ENCODE results near the gene RFLNA.

- TF ChIP-seq, protein P1, sequence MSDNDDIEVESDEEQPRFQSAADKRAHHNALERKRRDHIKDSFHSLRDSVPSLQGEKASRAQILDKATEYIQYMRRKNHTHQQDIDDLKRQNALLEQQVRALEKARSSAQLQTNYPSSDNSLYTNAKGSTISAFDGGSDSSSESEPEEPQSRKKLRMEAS (IDR thresholded peaks at IDR 0.05), result no peak
- TF ChIP-seq RAD21 (IDR thresholded peaks at IDR 0.05; ENCODE audit: low read depth), result no peak
- TF ChIP-seq, protein P2, sequence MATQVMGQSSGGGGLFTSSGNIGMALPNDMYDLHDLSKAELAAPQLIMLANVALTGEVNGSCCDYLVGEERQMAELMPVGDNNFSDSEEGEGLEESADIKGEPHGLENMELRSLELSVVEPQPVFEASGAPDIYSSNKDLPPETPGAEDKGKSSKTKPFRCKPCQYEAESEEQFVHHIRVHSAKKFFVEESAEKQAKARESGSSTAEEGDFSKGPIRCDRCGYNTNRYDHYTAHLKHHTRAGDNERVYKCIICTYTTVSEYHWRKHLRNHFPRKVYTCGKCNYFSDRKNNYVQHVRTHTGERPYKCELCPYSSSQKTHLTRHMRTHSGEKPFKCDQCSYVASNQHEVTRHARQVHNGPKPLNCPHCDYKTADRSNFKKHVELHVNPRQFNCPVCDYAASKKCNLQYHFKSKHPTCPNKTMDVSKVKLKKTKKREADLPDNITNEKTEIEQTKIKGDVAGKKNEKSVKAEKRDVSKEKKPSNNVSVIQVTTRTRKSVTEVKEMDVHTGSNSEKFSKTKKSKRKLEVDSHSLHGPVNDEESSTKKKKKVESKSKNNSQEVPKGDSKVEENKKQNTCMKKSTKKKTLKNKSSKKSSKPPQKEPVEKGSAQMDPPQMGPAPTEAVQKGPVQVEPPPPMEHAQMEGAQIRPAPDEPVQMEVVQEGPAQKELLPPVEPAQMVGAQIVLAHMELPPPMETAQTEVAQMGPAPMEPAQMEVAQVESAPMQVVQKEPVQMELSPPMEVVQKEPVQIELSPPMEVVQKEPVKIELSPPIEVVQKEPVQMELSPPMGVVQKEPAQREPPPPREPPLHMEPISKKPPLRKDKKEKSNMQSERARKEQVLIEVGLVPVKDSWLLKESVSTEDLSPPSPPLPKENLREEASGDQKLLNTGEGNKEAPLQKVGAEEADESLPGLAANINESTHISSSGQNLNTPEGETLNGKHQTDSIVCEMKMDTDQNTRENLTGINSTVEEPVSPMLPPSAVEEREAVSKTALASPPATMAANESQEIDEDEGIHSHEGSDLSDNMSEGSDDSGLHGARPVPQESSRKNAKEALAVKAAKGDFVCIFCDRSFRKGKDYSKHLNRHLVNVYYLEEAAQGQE (IDR thresholded peaks at IDR 0.05; ENCODE audit: low read depth), result no peak
- no peak for TF ChIP-seq CEBPB (IDR thresholded peaks at IDR 0.05)
- TF ChIP-seq EP300 (IDR thresholded peaks at IDR 0.05; ENCODE audit: borderline replicate concordance), result no peak
- TF ChIP-seq ZBTB7A (IDR thresholded peaks at IDR 0.05; ENCODE audit: low read depth), result no peak
- no peak for TF ChIP-seq TEAD4 (IDR thresholded peaks at IDR 0.05)
- no peak for TF ChIP-seq TAF1 (IDR thresholded peaks at IDR 0.05; ENCODE audit: low read depth)
- no peak for TF ChIP-seq EGR1 (IDR thresholded peaks at IDR 0.05)
- TF ChIP-seq TCF12 (IDR thresholded peaks at IDR 0.05; ENCODE audit: low read depth), result no peak
- TF ChIP-seq YY1 (IDR thresholded peaks at IDR 0.05; ENCODE audit: low read depth), result no peak
- TF ChIP-seq NFIC (IDR thresholded peaks at IDR 0.05), result no peak
Observed at GRCh38 chr12:124289634-124290600, 5.0 kb upstream of the RFLNA start.

All from Ishikawa (cell line).